GM18870 (cell line): ENCODE measurements around the gene SNED1.

Source experiments
- ATAC-seq: cut with Tn5 transposase; IDR thresholded peaks from one replicate; pipeline ENCODE4 v1.9.1; 2021; ENCODE audit warnings: moderate library complexity; ENCODE audit not compliant: unreplicated experiment

SNED1 gene

DNA sequence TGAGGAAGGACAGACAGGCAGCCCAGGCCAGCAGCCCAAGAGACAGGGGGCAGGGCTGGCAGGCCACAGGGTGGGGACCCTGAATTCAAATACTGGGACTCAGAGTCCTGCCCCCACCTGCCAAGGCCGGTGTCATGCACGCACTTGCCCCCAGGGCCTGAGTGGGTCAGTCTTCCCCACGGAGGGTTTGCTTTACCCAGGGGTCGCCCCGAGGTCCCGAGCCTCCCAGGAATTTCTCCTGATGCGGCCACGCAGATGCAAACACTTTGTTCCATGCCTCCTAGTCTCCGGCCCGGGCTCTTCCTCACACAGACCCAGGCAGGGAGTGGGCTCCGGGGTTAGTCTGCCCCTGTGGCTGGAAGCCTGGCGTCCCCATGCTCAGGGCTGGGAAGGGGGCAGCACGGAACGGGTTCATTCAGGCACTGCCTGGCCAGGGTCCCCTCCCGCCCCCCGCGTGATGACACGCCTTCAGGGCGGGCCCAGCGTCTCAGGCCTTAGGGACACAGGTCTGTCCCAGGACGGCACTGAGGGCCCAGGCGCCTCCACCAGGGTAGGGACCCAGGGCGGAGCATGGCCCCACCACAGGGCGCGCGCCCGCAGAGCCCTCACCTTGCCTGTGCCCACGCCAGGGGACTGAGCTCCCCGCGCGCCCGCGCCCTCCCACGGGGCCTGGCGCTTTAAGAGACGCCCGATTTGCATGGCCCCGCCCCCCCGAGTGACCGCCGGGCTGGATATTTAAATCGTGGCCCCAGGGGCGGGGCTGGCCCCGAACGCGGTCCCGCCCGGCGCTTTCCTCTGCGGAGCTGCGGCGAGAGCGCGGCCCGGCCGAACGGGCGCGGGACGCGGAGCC, at the start of gene SNED1:
Gene SNED1 (plus strand): TSS at position 763 of the 850 bp plus-strand sequence. CDS start 220 bp downstream, outside the sequence.
- ATAC-seq: no peak

DNA sequence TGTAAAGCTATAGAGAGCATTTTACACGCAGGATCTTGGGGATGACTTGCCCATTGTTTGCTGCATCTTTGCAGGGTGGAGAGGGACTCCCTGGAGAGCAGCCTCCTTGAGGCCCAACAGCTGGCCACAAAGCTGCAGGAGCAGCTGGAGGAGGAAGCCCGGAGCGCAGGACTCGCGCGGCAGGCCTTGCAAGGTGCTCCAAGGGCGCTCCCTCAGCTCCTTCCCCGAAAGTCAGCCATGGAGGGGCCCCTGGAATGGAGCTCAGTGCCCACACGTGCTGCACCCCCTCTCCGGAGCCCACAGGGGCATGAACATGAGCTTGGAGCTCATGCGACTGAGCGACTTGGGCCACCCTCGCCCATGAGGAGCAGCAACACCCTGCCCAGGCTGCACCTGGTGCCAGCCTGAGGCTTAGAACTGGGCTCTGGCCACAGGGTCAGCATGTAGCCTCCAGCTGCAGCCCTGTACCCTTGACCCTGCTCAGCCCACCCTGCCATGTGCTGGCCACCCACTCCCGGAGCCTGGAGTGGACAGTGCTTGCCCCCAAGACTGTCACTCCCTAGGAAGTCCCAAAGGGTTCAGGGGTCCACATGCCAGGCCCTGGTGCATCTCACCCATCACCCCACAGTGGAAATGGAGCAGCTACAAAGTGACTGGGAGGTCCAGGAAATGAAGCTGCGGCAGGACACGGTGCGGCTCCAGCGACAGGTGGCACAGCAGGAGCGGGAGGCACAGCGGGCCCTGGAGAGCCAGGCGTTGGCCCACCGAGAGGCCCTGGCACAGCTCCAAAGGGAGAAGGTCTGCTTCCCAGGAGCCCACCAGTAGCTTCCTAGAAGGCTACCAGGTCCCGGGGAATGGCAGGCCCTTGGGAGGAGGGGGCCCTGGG, 49.3 kb upstream of the SNED1 start:
- ATAC-seq: no peak

DNA sequence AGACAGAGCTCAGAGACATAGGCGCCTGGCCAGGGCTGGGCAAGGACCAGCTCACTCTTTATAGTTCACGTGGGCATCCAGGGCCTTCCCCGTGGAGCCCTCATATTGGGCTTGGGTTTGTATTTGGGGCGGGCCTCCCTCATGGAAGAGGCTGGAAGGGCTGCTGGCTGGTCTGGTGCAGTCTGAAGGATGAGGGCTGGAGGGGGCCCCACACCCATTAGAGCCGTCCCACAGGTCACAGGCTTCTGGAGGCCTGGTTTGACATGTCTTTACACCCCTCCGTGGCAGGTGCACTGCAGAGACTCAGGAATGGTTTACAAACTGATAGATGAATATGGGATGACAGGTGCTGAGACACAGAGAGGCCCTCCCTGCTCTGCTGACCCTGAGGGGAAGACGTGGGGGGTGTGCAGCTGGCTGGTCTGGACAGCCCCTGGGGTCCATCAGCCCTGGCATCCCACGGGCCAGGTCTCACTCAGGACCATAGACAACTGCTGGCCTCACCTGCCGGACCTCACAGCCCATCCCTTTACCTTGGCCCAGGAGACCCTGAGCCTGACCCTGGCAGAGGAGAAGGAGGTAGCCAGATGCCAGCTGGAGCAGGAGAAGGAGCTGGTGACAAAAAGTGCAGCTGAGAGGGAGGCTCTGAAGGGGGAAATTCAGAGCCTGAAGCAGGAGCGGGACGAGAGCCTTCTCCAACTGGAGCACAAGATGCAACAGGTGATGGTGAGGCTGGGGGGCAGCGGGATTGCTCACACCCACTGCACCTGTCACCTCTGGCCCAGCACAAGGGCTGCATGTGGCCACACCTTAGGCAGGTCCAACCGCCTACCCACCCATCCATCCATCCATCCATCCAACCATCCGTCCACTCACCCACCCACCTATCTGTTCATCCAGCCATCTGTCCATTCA, 48.4 kb upstream of the SNED1 start:
- no peak for ATAC-seq

DNA sequence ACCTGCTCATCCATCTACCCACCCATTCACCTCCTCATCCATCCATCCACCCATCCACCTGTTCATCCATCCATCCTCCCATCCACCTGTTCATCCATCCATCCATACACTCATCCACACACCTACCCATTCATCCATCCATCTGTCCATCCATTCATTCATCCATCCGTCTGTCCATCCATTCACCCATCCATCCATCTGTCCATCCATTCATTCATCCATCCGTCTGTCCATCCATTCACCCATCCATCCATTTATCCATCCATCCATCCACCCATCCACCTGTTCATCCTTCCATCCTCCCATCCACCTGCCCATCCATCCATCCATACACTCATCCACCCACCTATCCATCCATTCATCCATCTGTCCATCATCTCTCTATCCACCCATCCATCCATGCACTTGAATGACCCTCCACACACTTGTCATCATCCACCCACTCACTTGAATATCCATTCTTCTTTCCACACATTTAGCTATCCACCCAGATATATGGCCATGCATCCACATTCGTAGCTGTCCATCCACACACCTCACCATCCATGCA, 47.3 kb upstream of the SNED1 start:
- ATAC-seq: no peak

DNA sequence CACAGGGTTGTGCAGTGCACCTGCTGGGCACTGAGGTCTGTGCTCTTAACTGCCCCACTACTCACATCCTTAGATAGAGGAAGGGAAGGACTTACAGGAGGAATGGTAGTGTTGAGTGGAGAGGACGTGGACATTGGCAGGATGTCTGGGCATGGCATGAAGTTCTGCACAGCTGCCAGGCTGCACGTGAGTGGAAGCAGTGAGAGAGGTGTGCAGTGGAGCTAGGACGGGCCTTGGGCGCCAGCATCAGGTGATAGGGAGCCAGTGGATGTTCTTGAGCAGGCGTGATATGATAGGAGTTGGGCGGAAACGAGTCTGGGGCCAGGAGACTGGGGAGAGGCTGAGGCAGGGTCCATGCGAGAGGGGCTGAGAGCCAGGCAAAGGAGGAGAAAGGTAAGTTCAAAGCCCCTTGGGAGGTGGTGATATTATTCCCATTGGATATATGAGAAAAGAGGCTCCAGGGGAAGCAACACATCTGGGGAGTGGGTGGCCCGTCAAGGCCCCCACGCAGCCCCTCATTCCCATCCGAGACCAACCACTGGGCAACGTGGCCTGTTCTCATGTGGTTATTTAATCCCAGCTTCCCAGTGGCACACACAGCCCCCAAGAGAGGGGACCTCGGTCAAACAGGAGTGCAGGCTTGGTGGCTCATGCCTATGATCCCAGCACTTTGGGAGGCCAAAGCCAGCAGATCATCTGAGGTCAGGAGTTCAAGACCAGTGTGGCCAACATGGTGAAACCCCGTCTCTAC, 45.7 kb upstream of the SNED1 start:
- no peak for ATAC-seq

DNA sequence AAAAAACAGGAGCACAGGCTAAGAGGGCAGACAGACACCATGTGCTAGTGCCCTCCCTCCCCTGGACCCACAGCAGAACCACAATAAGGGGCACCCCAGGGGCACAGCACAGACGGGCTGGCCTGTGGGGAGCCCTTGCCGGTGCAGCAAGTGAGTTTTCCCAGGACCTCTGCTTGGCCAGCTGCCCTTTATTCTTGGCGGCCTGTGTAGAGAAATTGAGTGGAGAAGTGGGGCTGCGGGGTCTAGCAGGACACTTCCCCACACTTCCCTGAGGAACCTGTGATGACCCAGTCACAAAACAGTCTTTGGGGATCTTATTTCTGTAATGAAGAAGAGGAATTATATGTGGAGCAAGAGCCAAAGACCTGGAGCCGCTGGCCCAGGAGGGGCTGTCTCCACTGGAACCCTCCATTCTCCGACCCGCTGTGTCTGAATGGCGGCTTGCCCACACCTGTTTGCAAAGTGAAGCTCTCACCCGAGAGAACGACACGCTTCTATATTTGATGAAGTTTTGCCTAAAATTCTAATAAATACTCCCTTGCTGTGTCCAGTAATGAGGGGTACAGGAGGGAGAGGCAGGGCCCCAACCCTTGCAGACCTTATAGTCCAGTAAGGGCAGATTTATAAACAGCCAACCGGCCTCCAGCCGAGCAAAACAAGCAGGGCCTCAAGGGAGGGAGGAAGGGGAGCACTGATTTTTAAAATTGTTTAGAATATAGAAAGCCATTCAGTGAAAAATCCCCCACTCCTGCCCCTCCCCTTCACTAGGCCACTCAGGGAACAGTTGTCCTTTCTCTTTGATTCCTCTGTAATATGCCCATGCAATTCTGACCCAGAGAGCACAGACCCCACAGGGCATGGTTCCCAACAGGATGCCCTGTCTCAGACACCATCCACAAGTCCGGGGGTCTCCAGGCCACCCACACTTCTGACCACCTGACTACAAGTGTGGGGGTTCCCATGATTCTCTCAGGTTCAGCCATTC, 44.7 kb upstream of the SNED1 start:
- ATAC-seq: no peak

DNA sequence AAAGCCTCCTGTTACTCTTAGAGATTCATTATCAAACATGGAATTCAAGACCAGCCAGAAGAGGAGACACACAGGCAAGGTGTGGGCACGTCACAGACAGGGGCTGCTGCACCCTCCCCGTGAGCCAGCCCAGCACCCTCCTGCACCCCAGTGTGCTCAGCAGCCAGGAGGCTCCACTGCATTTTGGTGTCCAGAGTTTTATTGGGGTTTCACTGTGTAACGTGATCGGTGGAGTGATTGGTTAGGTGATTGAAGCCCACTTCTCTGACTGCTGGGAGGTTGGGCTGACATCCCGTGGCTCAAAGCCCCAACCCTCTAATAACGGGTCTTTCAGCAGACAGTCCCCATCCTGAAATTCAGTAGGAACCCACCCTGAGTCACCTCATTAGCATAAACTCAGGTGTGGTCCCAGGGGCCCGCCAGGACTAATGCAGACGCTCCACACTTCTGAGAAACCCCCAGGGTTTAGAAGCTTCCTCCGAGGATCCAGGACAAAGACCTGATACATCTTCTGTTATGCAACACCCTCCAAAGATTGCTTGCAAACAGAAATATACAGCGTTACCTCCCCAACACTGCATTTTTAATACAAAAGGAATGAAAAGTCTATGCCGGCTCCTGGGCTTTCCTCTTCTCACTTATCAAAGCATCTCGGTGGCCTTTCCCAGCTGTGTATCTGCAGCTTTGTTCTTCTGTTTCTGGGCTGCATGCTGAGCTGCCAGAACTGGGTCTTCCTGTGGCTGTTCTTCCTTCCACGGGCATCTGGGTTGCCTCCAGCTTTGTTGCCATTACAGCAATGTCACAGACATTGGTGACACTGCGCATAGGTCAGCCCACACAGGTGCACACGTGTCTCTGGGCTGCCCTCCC, 43.7 kb upstream of the SNED1 start:
- no peak for ATAC-seq

DNA sequence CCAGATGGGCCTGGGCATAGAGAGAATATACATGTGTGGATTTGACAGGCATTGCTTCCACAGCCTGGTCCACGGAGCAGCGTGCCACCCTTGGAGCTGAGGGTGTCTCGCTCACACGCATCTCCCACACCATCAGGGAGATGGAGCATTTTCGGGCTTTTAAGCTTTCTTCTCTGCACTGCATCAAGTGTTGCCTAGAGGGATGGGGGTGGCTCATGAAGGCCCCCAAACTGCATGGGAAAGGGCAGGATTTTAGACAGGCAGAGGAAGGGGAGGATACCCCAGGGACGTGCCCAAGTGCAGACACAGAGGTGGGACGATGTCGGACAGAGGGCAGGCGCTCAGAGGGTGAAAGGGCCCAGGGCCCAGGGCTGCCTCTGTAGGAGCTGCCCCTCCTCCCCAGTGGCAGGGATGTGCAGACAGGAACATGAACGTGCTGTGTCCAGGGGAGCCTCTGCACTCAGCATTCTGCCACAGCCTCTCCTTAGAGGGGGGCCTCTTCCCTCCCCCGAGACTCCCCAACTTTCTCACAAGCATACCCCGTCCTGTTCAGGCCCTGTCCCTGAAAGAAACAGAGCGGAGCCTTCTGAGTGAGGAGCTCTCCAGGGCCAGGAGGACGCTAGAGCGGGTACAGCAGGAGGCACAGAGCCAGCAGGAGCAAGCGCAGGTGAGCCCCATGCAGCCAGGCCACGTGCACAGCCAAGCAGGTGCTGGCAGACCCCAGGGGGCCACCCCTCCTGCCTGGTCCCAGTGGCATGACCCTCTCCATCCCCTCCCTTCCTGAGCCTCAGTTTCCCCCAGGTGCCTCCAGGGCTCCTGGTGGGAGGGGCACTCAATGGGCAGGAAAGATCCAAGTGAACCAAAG, 42.9 kb upstream of the SNED1 start:
- no peak for ATAC-seq

DNA sequence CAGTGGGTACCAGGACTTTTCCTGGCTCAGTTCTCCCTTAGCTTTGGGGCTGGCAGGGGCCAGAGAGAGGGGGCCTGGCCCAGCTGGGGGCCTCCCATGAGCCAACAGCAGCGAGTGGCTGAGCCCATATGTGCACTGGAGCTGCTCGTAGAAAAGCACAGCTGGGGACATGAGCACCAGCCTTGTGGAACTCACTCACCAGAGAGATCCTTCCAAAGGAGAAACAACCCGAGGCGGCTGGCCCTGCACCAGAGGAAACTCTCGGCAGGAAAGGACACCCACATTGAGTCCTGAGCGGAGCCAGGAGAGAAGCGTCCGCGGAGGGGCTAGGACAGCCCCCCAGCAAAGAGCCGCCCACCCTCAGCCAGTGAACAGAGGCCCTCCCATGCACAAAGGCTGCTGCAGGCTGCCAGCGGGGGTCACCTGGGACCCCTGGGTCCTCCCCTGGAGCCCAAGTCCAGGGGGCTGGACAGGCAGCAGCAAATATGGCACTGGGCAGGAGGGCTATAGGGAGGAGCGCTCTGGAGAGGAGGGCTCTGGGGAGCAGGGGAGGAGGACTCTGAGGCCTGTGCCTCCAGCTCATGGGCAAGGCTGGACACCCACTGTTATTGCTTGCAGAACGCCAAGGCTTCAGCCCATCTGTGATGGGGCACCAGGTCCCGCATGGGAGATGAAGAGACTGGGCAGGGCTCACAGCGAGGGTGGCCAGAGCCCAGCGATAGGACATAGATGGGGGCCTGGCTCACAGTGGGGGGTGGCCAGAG, 42.1 kb upstream of the SNED1 start:
- ATAC-seq: no peak

DNA sequence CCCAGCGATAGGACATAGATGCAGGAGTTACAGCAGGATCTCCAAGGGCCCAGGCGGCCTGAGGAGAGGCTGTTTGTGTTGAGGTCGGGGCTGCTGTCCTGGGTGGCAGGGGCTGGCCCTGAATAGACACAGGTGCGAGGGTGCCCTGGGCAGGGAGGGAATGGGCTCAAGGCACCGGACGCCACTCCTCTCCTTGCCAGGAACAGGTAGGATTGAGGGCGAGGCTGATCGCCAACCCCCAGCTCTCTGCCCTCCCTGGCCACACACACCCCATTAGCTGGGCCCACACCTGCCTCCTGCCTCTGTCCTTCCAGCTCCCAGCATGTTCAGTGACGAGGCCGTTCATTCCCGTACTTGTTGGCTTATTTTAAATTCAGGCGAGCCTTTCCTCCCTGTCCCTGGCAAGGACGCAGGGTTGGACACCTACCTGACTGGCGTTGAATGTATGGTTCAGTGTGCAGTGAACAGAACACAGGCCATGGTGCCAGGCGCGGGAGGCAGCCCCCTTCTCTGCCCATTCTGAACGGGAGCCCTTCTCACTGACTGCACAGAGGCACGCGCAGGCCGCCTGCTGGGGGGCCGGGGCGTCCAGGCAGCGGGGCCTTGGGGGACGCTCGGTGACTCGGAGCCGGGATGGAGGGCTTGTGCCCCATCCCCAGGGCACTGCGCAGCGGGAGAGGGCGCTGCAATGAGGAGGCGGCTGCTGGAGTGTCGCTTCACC, 41.3 kb upstream of the SNED1 start:
- no peak for ATAC-seq

DNA sequence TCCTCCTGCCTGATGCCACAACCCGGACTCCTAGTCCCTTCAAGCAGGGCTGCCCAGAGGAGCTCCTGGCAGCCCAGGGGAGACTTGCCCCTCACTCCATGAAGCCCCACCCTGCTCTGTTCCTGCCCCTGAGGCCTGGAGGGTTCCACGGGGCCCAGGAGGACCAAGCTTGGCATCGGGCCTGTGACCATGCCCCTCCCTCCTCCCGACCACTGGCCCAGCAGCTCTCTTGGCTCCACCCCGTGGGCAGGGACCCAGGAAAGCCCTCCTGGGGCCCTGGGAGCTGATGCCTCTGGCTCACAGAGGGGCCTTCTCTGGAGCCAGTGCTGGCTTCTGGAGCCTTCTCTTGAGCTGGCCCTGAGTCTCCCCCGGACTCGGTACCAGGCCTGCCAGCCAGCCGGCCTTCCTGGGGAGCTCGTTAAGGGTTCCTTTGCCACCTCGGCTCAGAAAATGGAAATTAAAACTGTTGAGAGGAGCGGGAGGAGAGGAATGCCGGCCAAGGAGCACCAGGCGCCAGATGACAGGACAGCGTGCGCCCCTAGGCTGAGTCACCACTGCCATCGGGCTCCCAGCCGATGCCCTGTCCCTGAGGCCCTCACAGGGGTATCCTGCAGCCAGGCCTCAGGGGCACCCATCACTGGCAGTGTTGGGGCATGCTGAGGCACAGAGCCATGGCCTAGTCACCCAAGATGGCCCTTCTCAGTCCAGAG, 40.6 kb upstream of the SNED1 start:
- ATAC-seq: no peak

DNA sequence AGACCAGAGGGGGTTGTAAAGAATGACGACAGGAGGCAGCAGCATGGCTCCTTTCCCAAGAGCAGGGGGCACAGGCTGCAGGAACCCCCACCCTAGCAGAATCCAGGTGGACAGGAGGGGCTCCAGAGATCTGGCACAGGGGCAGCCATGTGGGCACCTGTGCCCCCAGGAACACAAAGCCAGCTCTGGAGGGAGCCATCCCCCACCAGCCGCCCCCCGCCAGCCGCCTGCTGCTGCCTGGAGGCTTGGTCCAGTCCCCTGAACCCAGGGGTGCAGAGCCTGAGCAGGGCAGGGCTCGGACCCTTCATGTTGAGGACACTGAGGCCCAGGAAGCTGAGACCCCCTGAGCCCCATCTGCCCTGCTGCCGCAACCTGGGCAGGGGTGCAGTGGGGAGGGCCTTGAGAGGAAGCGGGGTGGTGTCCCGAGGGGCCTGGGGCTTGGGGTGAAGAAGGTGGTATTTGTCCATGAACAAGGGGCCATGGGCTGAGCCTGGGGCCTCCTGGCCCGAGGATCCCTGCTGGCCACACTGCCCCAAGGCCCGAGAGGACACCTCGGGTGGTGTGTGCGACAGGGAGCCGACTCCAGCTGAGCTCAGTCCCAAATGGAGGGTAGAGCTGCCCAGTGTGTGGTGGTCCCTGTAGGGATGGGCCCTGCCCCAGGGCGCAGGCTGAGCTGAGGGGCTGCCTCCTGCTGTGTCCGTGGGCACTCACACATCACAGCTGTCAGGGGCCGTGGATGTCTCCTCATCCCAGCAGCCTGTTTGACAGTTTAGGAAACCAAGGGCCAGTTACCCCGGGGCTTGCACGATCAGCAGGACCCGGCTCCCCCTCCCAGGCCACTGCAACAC, 39.8 kb upstream of the SNED1 start:
- no peak for ATAC-seq

DNA sequence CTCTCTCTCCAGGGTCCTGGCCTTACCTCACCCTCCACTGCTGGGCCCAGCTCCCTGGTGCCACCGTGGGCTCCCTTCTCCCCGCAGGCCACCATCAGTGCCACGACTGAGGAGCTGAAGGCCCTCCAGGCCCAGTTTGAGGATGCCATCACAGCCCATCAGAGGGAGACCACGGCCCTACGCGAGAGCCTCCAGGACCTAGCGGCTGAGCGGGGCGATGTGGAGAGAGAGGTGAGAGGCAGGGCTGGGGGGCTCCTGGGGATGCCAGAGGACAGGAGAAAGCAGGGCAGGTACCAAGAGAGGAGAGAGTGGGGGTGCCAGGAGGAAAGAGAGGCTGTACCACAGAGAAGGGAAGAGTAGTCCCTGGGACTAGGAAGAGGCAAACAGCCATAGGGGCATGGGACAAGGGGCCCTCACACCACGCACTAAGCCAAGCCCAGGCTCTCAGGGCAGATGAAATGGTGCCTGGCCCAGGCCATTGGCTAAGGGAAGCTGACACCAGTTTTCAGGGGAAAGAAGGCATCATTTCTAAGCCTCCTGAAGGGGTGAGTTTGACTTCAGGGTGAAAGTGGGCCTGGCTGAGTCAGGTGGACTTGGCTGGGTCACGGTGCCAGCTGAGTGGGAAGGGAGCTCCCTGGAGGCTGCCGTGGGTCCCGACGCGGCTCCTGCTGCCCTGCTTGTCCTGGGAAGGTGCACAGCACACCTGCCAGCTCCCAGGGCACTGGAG, 39.0 kb upstream of the SNED1 start:
- ATAC-seq: no peak
